ENCODE results near the gene TBXT. TPM values are rescaled to one million over a fixed set of nuclear protein-coding genes. Genes with fewer than 3 reads are reported as not detected.

TBXT gene
- total and polyA plus RNA-seq, 9 of the 15 experiments (the other 6 are each of a cell fraction or from before 2014, with no cell fraction given): not detected

DNA sequence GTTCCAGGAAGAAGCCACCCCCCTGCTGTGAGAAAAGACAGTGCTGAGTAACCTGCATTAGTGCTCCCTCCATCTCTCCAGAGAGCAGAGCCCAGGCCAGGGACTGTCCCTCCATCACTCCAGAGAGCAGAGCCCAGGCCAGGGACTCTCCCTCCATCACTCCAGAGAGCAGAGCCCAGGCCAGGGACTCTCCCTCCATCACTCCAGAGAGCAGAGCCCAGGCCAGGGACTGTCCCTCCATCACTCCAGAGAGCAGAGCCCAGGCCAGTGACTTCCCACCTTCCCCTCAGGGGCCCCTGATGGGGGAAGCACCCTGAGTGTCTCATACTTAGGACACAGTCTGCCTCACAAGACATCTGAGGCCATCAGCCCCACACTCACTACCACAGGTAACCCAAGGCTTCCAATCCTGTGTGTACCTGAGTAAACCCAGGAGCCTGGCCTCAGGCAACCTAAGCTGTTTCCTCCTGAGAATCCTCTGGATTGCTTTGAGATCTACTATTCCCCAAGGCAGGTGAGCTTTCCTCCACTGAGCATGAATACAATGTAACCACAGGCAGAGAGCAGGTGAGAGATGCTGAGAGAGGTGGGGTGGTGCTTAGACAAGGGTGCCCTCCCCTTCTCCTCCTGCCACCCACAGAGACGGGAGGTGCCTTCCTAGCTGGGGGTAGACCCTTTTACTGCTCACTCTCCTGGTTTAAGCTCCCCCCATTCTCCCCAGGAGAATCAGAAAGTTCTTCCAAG, 4.9 kb downstream of the TBXT start:
- Histone ChIP-seq H4K20me1 (replicated peaks; ENCODE audit: control insufficient read depth, insufficient read depth, low read length) (no peaks in the 10 kb centered on the region), H2AFZ (ENCODE audit: low read depth, low read length) (no peak overlapping the region), H3K27ac (ENCODE audit: extremely low read depth, low read depth, low read length) (no peak overlapping the region), H3K9me3 (replicated peaks; ENCODE audit: control insufficient read depth, insufficient read depth, low read depth, low read length) (no peaks in the 10 kb centered on the region), H3K4me2 (ENCODE audit: insufficient read depth, low read length) (no peak overlapping the region), H3K36me3 (ENCODE audit: control insufficient read depth, insufficient read depth, low read length) (no peaks in the 10 kb centered on the region), H3K4me1 (replicated peaks in 1 of 2; ENCODE audit: control insufficient read depth in 2 of 2, insufficient read depth in 2 of 2, low read length in 2 of 2) (peaks cover 0 to 15% of the 10 kb centered on the region in 2 experiments; a peak in 1 of 5 replicates), H3K9ac (ENCODE audit: insufficient read depth in 1 of 2, low read depth in 2 of 2, low read length in 2 of 2) (no peak overlapping the region), H3K27me3 (ENCODE audit: control insufficient read depth in 2 of 2, insufficient read depth in 2 of 2, low read length in 2 of 2) (peaks cover 31 to 82% of the 10 kb centered on the region in 2 experiments), H3K4me3 (no peak overlapping the region), H3K9me1 (ENCODE audit: control insufficient read depth, insufficient read depth, low read length) (no peaks in the 10 kb centered on the region), H3K79me2 (ENCODE audit: control insufficient read depth, insufficient read depth, low read length) (no peaks in the 10 kb centered on the region)
- TF ChIP-seq RBFOX2 (IDR thresholded peaks at IDR 0.05; ENCODE audit: low read depth, low read length) (no peak), ZBTB8A (IDR thresholded peaks at IDR 0.05; ENCODE audit: partially characterized antibody) (no peak), SIN3A (IDR thresholded peaks at IDR 0.05; ENCODE audit: borderline replicate concordance in 2 of 2, control insufficient read depth in 1 of 2, low read depth in 2 of 2, low read length in 2 of 2) (no peak), ZNF316 (IDR thresholded peaks at IDR 0.05) (no peak), CHD2 (IDR thresholded peaks at IDR 0.05; ENCODE audit: low read depth, low read length) (no peak), CLOCK (CRISPR knock-in tag; IDR thresholded peaks at IDR 0.05; ENCODE audit: borderline replicate concordance) (no peak)
- DNase-seq (ENCODE audit: extremely low read depth in 1 of 4, low spot score in 3 of 4): no peak
- POLR2A ChIA-PET: no interaction called here
- CTCF ChIA-PET (ENCODE audit: low intra/inter-chr PET ratio): no interaction called here
- no peak for ATAC-seq
- BruUV-seq (replicated peaks): no TSS peak
- in situ Hi-C loops (cut with MboI): no loop called here
- 0% methylated on average over 1 of the region's 1 CpG for WGBS (ENCODE audit: insufficient coverage, low coverage, missing lambda C conversion rate)
- intact Hi-C loops (cut with micrococcal nuclease): no loop called here
- no peak for FAIRE-seq

All from K562 (cell line).